ENCODE measurements around the gene NAT9.

DNA sequence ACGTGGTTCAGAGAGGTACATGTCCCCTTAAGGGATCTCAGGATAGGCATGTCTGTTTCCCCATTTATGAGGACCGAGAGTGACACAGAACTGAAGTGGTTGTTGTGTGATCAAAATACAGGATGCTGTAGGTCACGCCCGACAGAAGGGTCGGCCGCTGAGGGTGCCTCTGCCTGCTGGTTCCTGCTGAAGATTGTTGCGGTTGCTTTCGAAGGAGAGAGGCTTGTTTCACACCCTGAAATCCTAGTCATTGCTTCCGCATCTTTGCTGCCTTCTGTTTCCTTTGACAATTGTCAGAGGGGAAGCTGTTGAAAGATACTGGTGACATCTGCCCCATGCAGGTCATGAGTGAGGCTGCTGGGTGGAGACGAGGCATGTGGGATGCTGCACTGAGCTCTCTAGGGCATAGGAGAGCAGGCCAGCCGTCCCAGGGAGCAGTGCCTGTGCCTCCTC lies 3.8 kb upstream of the NAT9 start:
- no peak for TF ChIP-seq POLR2AphosphoS5 (IDR thresholded peaks at IDR 0.05; ENCODE audit: low read depth, low read length)
- no peak for TF ChIP-seq POLR2A (IDR thresholded peaks at IDR 0.05; ENCODE audit: low read depth, low read length)
- TF ChIP-seq SPI1 (IDR thresholded peaks at IDR 0.05; ENCODE audit: low read depth, low read length) = no peak

Measured in GM12891 (cell line).